ENCODE data around the gene PLCB3. TPM values are rescaled to one million over a fixed set of nuclear protein-coding genes. Genes with fewer than 3 reads are reported as not detected.

PLCB3 gene
- total and polyA plus RNA-seq, 2 experiments from 2014 or later, result 28.1 to 103 TPM

DNA sequence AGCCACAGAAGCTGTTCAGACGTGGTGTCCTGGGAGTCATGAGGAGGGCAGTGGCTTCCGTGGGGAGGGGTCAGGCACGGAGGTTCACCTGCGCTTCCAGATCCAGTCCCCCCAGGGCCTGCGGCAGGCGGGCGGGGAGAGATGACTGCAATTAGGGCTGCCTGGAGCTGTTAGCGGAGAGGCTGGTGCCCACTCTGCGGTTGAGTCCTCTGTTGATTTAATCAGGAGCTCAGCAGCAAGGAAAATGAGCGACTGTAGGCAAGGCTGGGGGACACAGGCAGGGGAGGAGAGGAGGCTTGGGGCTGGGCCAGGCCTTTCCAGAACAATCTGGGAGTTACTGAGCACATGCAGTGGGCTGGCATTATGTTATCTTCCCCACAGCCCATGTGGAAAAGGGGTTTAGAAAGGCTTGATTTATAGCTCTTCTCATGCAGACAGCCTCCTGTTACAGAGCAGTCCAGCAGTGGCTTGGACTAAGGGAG lies 13.1 kb downstream of the PLCB3 start:
- TF ChIP-seq, protein P1, sequence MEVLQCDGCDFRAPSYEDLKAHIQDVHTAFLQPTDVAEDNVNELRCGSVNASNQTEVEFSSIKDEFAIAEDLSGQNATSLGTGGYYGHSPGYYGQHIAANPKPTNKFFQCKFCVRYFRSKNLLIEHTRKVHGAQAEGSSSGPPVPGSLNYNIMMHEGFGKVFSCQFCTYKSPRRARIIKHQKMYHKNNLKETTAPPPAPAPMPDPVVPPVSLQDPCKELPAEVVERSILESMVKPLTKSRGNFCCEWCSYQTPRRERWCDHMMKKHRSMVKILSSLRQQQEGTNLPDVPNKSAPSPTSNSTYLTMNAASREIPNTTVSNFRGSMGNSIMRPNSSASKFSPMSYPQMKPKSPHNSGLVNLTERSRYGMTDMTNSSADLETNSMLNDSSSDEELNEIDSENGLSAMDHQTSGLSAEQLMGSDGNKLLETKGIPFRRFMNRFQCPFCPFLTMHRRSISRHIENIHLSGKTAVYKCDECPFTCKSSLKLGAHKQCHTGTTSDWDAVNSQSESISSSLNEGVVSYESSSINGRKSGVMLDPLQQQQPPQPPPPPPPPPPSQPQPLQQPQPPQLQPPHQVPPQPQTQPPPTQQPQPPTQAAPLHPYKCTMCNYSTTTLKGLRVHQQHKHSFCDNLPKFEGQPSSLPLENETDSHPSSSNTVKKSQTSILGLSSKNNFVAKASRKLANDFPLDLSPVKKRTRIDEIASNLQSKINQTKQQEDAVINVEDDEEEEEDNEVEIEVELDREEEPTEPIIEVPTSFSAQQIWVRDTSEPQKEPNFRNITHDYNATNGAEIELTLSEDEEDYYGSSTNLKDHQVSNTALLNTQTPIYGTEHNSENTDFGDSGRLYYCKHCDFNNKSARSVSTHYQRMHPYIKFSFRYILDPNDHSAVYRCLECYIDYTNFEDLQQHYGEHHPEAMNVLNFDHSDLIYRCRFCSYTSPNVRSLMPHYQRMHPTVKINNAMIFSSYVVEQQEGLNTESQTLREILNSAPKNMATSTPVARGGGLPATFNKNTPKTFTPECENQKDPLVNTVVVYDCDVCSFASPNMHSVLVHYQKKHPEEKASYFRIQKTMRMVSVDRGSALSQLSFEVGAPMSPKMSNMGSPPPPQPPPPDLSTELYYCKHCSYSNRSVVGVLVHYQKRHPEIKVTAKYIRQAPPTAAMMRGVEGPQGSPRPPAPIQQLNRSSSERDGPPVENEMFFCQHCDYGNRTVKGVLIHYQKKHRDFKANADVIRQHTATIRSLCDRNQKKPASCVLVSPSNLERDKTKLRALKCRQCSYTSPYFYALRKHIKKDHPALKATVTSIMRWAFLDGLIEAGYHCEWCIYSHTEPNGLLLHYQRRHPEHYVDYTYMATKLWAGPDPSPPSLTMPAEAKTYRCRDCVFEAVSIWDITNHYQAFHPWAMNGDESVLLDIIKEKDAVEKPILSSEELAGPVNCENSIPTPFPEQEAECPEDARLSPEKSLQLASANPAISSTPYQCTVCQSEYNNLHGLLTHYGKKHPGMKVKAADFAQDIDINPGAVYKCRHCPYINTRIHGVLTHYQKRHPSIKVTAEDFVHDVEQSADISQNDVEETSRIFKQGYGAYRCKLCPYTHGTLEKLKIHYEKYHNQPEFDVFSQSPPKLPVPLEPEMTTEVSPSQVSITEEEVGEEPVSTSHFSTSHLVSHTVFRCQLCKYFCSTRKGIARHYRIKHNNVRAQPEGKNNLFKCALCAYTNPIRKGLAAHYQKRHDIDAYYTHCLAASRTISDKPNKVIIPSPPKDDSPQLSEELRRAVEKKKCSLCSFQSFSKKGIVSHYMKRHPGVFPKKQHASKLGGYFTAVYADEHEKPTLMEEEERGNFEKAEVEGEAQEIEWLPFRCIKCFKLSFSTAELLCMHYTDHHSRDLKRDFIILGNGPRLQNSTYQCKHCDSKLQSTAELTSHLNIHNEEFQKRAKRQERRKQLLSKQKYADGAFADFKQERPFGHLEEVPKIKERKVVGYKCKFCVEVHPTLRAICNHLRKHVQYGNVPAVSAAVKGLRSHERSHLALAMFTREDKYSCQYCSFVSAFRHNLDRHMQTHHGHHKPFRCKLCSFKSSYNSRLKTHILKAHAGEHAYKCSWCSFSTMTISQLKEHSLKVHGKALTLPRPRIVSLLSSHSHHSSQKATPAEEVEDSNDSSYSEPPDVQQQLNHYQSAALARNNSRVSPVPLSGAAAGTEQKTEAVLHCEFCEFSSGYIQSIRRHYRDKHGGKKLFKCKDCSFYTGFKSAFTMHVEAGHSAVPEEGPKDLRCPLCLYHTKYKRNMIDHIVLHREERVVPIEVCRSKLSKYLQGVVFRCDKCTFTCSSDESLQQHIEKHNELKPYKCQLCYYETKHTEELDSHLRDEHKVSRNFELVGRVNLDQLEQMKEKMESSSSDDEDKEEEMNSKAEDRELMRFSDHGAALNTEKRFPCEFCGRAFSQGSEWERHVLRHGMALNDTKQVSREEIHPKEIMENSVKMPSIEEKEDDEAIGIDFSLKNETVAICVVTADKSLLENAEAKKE (CRISPR knock-in tag; IDR thresholded peaks at IDR 0.05), result no peak
- no peak for TF ChIP-seq ZNF114 (CRISPR knock-in tag; IDR thresholded peaks at IDR 0.05)
- no peak for TF ChIP-seq STAT1 (IDR thresholded peaks at IDR 0.05; ENCODE audit: unreplicated experiment)
- no peak for TF ChIP-seq ZNF331 (CRISPR knock-in tag; IDR thresholded peaks at IDR 0.05; ENCODE audit: low read depth)
- Mint-ChIP-seq H3K4me3 (no peak overlapping the region; the same call in 2 of the 3 replicates), H3K27ac (no peak overlapping the region; the same call in 1 of the 2 replicates), H3K9me3 (no peaks in the 10 kb centered on the region; the same call in 2 of the 3 replicates), H3K36me3 (ENCODE audit: low read depth) (peaks cover 70% of the 10 kb centered on the region), H3K4me1 (peaks cover 19% of the 10 kb centered on the region), H3K27me3 (ENCODE audit: insufficient read depth, low read depth, poor library complexity) (peaks cover 12% of the 10 kb centered on the region)
- H3K4me3 ChIP-seq, result no peak overlapping the region
- peaks cover 6% of the 10 kb centered on the region for H3K36me3 ChIP-seq (ENCODE audit: insufficient read depth)
- H3K4me1 ChIP-seq (ENCODE audit: insufficient read depth), result 0 out of 2 replicates have a peak, but pooled peaks cover 8% of the 10 kb centered on the region
- DNase-seq (ENCODE audit: low spot score), result no peak
- 0 out of 2 replicates have a peak overlapping the region, but pooled peaks have one; percentile 32 for H3K27ac ChIP-seq (ENCODE audit: low read depth)
- peaks cover 17% of the 10 kb centered on the region for H3F3A ChIP-seq (replicated peaks; ENCODE audit: low read depth)
- H4K20me1 ChIP-seq (replicated peaks; ENCODE audit: insufficient read depth), result 0 out of 2 replicates have a peak, but pooled peaks cover 4% of the 10 kb centered on the region
- H3K79me2 ChIP-seq (replicated peaks; ENCODE audit: insufficient read depth), result no peaks in the 10 kb centered on the region
- no peak for ATAC-seq
- no peak overlapping the region for H2AFZ ChIP-seq
- H3K4me2 ChIP-seq, result no peak overlapping the region
- H3K9me2 ChIP-seq (ENCODE audit: insufficient read depth), result no peaks in the 10 kb centered on the region
- H3K27me3 ChIP-seq (ENCODE audit: insufficient read depth), result no peaks in the 10 kb centered on the region
